Choroid plexus epithelial cell (primary cell): ENCODE data around the gene TRIM29.

Experiments
- DNase-seq: peaks from one replicate; pipeline ENCODE4 v3.0.0-alpha.2; 2010; ENCODE audit warnings: low read depth
- H3K4me3 ChIP-seq: 2 replicates; pipeline ENCODE4 v1.5.1; 2011; ENCODE audit warnings: low read depth, mild to moderate bottlenecking, control low read depth, low read length, moderate library complexity
- TF ChIP-seq, protein P1 (sequence below): conservative IDR thresholded peaks from 2 replicates; pipeline ENCODE4 v1.5.1; 2011; ENCODE audit warnings: low read depth, mild to moderate bottlenecking, control low read depth, inconsistent platforms, low read length, moderate library complexity

TRIM29 gene

DNA sequence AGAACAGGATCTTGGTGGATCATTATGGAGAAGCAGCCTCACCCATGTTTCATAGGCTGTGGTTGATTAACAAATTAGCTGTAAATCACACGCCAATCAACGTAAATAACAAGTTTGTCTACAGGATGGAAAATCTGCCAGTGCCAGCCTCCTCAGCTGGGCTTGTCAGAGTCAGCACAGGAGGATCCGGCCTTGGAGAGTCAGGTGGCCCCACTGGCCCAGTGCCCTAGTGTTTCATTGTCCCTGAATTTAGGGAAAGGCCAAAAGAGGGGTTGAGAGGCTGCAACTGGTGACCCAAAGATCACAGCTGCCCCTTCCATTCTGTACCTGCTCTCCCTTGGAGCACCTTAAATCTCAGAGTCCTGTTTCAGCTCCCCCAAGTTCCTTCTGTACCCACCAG, 42.4 kb downstream of the TRIM29 start:
- no peak for DNase-seq
- TF ChIP-seq, protein P1, sequence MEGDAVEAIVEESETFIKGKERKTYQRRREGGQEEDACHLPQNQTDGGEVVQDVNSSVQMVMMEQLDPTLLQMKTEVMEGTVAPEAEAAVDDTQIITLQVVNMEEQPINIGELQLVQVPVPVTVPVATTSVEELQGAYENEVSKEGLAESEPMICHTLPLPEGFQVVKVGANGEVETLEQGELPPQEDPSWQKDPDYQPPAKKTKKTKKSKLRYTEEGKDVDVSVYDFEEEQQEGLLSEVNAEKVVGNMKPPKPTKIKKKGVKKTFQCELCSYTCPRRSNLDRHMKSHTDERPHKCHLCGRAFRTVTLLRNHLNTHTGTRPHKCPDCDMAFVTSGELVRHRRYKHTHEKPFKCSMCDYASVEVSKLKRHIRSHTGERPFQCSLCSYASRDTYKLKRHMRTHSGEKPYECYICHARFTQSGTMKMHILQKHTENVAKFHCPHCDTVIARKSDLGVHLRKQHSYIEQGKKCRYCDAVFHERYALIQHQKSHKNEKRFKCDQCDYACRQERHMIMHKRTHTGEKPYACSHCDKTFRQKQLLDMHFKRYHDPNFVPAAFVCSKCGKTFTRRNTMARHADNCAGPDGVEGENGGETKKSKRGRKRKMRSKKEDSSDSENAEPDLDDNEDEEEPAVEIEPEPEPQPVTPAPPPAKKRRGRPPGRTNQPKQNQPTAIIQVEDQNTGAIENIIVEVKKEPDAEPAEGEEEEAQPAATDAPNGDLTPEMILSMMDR = no peak

DNA sequence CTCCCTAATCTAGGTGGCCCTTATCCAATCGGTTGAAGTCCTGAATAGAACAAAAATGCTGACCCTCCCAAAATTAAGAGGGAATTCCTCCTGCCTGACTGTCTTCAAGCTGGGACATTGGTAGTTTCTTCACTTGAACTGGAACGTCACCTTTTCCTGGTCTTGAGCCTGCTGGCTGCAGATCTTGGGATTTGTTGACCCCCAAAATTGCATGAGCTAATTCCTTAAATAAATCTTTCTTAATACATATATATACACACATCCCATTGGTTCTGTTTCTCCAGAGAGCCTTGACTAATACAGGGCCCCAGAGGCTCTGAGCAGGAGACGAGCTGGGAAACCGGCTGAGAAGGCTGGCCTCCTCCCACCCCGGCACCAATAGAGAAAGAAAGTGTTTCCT, 46.2 kb downstream of the TRIM29 start:
- TF ChIP-seq, protein P1 = no peak
- no peak overlapping the region for H3K4me3 ChIP-seq
- DNase-seq = no peak

More for the DNA sequence above, 42.4 kb downstream of the TRIM29 start:
- H3K4me3 ChIP-seq = no peak overlapping the region

DNA sequence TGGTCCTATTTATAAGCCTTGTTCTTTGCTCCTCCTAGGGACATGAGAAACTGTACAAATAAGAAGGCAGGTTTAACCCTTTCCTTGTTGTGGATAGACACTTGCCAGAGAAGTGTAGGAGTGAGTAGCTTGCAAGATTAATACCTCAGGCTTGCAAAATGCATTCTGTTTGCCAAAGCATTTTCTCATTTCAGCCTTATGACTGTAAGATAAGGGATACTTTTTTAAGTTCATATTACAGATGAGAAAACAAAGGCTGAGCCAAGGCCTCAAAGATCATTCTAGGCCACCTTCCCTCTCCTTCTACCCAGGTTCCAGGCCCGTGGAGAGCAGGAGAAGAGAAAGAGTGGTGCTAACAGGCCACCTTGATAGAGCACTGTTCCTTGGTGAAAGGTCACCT, 46.8 kb downstream of the TRIM29 start:
- TF ChIP-seq, protein P1 = no peak
- DNase-seq = no peak
- no peak overlapping the region for H3K4me3 ChIP-seq

DNA sequence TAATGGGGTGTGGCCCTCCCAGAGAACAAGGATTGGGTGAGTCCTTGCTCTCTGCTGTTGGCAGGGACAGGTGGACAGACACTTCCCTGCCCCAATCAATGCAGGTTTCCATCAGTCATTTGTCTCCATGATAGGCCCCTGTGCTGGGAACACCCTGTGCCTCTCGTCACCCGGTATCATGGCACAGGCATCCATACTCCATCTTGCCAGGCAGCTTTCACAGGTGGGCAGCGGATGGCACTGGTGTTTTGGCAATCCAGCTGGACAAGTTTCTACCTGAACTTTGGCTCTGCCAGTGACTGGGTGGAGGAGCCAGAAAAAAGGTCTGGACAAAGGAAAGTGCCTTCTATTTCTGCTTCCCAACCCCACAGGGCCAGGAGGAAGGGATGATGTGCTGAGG, 47.5 kb downstream of the TRIM29 start:
- H3K4me3 ChIP-seq = no peak overlapping the region
- TF ChIP-seq, protein P1 = no peak

DNA sequence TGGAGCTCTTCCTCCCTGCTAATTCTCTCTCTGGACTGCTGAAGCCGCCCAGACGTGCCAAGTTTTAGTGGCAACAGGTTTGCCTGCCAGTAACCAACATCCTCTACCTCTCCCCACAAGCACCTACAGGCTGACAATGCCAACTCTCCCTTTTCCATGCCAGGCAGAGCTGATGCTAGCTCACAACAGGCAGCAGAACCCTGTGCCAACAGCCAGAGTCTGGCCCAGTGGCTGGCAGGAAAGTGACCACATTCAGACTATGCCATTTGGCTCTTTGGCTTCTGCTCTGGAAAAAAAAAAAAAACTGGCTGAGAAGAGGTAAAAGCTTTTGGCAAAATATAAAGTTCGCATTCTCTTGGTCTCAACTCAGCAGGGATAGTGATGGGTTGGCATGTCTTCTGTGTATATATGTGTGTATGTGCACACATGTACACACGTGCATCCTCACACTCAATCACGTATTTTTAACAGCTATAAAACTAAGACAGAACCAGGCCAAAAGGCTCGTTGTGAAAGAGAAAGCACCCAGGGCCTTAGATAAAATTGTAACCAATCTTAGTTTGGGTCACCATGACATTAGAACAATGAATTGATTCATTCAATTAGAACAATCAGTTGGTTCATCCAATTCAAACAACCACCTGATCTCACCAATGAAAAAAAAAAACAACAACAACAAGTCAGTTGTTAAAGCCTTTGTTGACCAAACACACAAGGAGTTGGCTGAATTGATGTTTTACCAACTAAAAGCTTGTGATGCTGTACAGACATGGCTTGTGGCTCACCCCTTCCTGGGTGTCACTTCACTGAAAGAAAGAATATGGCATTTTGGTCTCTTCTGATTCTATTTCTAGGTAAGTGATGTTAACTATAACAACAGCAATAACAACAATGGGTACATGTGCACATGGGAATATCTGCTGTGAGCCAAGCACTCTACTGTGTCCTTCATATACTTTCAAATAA, 48.6 kb downstream of the TRIM29 start:
- DNase-seq = no peak
- no peak overlapping the region for H3K4me3 ChIP-seq
- TF ChIP-seq, protein P1 = no peak

More for the DNA sequence above, 47.5 kb downstream of the TRIM29 start:
- DNase-seq = no peak

DNA sequence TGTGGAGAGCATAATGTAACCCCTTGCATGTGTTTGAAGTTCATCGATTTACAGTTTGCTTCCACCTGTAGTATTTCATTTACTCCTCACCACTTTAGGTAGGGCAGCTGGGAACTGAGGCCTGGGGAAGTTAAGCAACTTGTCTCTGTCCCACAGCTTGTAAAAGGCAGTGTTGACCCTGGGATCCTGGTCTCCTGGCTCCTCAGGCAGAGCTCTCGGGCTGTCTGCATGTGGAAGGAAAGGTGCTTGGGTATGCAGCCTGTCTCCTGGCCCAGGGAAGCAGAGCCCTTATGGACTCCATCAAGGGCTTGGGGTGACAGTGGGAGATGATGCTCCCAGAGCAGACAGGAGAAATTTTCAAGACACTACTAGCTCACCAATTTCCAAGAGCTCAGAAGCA, 49.9 kb downstream of the TRIM29 start:
- no peak for DNase-seq
- TF ChIP-seq, protein P1 = no peak
- H3K4me3 ChIP-seq = no peak overlapping the region

DNA sequence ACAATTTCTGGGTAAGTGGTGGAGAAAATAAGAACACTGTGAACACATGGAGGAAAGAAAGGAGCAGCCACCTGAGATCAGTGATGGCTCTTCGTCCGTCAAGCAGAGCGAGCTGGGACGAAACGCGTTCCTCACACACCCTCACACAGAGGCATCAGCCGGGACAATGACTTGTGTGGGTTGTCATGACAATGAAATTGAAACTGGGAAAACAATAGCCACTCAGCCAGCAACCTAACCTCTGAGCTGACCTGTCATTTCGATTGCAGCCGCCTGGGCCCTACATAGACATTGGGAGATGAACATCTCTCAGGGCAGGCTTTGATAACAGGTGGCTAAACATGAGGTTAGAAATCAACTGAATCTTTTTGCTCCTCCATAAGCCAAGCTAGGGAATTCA, 51.3 kb downstream of the TRIM29 start:
- TF ChIP-seq, protein P1 = no peak
- H3K4me3 ChIP-seq = no peak overlapping the region
- DNase-seq = no peak
